Ovary (tissue), 9 donors: ENCODE results near the gene AFTPH. TPM values are rescaled to one million over a fixed set of nuclear protein-coding genes. Genes with fewer than 3 reads are reported as not detected.

ENCODE experiments used
- DNase-seq, 5 donors: peaks; one replicate each; pipeline ENCODE4 v3.0.0-alpha.2; 2019 to 2020
- H3K27ac ChIP-seq, 2 donors: fragments of 200-600 bp; one replicate each; pipeline versions ENCODE4 v1.5.1 to v1.8.0; 2019 to 2022
- H3K27me3 ChIP-seq: fragments of 200-600 bp; one replicate; pipeline ENCODE4 v1.8.0; 2022
- H3K36me3 ChIP-seq: fragments of 200-600 bp; sonication (generic); one replicate; pipeline ENCODE4 v1.5.1; 2019
- H3K4me1 ChIP-seq: one replicate; pipeline ENCODE4 v1.8.1; 2013; ENCODE audit warnings: mild to moderate bottlenecking, moderate library complexity; ENCODE audit not compliant: insufficient read depth
- H3K4me3 ChIP-seq: fragments of 200-600 bp; sonication (generic); one replicate; pipeline ENCODE4 v1.5.1; 2017
- H3K9me3 ChIP-seq, 2 donors: fragments of 200-600 bp in 1 of 2; sonication (generic) in 1 of 2; one replicate each; pipeline versions ENCODE4 v1.5.1 to v1.8.1; 2013 to 2019; ENCODE audit warnings: mild to moderate bottlenecking in 1 of 2, moderate library complexity in 1 of 2
- EP300 ChIP-seq: sonication (generic); formaldehyde crosslinking; IDR thresholded peaks from one replicate; pipeline ENCODE4 v1.6.1; 2017; ENCODE audit warnings: antibody characterized with exemption
- POLR2A ChIP-seq: fragments of 450-650 bp; IDR thresholded peaks from one replicate; pipeline ENCODE4 v1.6.1; 2017; ENCODE audit warnings: antibody characterized with exemption, mild to moderate bottlenecking, moderate library complexity
- WGBS, 3 donors: extraction: QIAGEN DNeasy Blood & Tissue Kit in 1 of 3; methylation state at CpG; one replicate each; pipeline versions ENCODE4 v1.1.5 to v1.1.7; 2013 to 2017; 5-methylcytosine and 5-hydroxymethylcytosine counted together
- intact Hi-C, 4 donors: fragments of 100-400 bp; cut with DNase I; formaldehyde crosslinking; loops; one replicate each; pipeline versions ENCODE4 v1.11.0 to v1.15.1; 2022 to 2023
- polyA plus RNA-seq, 2 donors: library from polyadenylated mRNA; stranded (reverse); fragments of 200-250 nt in 1 of 2; fragments of 350-450 nt in 1 of 2; fragmentation: Illumina TruSeq in 1 of 2; extraction: RNeasy Lipid Tissue Mini Kit (QIAGEN cat#74804) in 1 of 2; gene quantifications; one replicate each; pipeline ENCODE4 v1.2.3, GENCODE V29; 2013 to 2014
- total RNA-seq, 7 donors: library from RNA; depleted of rRNA in 2 of 7; stranded (reverse); fragments of >200 nt in 2 of 7; fragmentation: NEBNext Ultra II Directional in 3 of 7; extraction: Animal tissue kit (Norgen Biotek cat#: 25700) in 3 of 7; gene quantifications; one replicate each; pipeline versions ENCODE4 v1.1.0 to v1.2.4, GENCODE V29; 2016 to 2023
- TF ChIP-seq, protein P1 (sequence below), 3 donors: fragments of 450-650 bp in 2 of 3; fragments of 200-600 bp in 1 of 3; IDR thresholded peaks; one replicate each; pipeline versions ENCODE4 v1.5.1 to v1.8.0; 2016 to 2022; ENCODE audit warnings: antibody characterized with exemption in 3 of 3, mild to moderate bottlenecking in 1 of 3
- donor health status: DM: no; HTN: no; CAD: no; lungs with moderate emphysema.
- donor health status: DM: no; HTN: no; CAD: no.
- donor health status: Bipolar disorder and iron deficiency.
- donor health status: DM: yes; HTN: yes; CAD: no.
- donor health status: DM: no; HTN: no; CAD: no.
- donor health status: DM: yes; HTN: yes; CAD: no.

AFTPH gene
- total and polyA plus RNA-seq, 9 donors: 18.5 to 33.8 (median 27.6) TPM

DNA sequence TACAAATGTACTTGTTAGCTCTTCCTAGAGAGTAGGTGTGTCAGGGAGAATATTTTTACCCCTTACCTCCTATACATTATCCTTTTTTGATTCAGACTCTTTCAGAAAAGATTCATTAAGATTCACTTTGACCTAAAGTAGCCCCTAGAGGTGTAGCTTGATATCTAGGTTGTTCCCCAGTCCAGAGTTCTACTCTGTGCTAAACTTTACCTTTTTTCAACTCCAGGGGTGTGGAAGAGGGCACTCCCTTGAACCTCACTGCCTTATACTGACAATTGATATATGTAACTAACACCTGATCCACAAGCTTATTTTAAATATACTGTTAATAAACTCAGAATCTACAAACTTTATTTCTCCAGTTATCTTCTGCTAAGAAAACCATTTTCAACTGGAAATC lies 30.0 kb downstream of the AFTPH start:
- Histone ChIP-seq H3K9me3 (no peaks in the 10 kb centered on the region), H3K27ac (no peak overlapping the region), H3K27me3 (no peaks in the 10 kb centered on the region), H3K4me3 (no peak overlapping the region), H3K36me3 (no peaks in the 10 kb centered on the region), H3K4me1 (no peaks in the 10 kb centered on the region)
- no peak for DNase-seq
- TF ChIP-seq EP300 (no peak), POLR2A (no peak)
- TF ChIP-seq, protein P1, sequence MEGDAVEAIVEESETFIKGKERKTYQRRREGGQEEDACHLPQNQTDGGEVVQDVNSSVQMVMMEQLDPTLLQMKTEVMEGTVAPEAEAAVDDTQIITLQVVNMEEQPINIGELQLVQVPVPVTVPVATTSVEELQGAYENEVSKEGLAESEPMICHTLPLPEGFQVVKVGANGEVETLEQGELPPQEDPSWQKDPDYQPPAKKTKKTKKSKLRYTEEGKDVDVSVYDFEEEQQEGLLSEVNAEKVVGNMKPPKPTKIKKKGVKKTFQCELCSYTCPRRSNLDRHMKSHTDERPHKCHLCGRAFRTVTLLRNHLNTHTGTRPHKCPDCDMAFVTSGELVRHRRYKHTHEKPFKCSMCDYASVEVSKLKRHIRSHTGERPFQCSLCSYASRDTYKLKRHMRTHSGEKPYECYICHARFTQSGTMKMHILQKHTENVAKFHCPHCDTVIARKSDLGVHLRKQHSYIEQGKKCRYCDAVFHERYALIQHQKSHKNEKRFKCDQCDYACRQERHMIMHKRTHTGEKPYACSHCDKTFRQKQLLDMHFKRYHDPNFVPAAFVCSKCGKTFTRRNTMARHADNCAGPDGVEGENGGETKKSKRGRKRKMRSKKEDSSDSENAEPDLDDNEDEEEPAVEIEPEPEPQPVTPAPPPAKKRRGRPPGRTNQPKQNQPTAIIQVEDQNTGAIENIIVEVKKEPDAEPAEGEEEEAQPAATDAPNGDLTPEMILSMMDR (IDR thresholded peaks at IDR 0.05): no peak
- intact Hi-C loops: no loop called here

DNA sequence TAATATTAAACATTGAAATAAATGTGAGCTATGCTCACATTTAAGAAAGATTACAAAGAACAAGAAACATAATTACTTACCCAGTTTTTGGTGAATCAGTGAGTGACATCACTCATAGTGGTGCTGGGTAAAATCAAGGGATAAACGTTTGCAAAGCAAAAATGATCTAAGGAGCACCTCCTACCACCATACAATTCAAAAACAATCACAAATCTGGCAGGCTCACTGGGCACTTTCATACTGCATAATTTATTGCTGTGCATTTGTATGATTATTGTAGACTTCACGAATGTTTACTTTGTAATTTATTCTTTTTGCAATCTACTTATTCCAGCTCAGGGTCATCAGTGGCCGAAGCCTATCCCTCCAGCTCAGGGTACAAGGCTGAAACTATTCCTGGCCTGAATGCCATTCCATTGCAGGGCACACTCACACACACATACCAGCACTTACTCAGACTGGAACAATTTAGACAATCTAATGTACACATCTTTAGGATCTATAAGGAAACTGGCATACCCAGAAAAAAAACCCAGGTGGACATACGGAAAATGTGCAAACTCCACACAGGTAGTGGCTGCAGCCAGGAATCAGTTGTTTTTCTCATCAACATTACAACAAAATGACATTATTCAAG lies 34.4 kb downstream of the AFTPH start:
- Histone ChIP-seq H3K4me1 (no peaks in the 10 kb centered on the region), H3K27ac (no peak overlapping the region), H3K27me3 (no peaks in the 10 kb centered on the region), H3K4me3 (no peak overlapping the region), H3K36me3 (no peaks in the 10 kb centered on the region), H3K9me3 (no peaks in the 10 kb centered on the region)
- intact Hi-C loops: no loop called here
- DNase-seq: no peak
- 75 to 87% (median 81%) methylated on average over 4 of the region's 4 CpGs for WGBS, 3 donors
- TF ChIP-seq EP300 (no peak), POLR2A (no peak)
- TF ChIP-seq, protein P1 (IDR thresholded peaks at IDR 0.05): no peak

DNA sequence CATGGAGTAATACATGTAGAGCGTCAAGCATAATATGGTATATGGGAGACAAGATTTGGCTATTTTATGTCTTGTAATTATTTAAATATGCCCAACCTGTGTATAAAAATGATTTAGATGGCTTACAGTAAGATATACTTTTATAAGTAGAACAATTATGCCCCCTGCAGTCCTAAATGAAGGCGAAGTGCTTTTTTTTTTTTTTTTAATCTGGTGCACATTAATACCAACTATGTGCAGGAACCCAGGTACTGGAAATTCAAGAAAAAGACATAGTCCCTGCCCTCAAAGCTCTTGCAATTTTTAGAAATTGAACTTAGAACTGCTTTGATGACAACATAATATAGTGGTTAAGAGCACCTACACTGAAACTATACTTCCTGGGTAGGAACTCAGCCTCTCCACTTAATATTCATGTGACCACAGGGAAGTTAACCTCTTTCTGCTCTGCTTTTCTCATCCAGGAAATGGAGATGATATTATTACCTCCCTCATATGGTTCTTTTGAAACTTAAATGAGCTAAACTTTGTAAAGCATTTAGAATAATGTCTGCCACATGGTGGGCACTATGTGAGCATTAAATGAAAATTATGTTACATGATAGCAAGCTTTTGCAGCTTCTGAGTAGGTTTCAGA lies 38.1 kb downstream of the AFTPH start:
- no peak for DNase-seq
- no peaks in the 10 kb centered on the region for H3K9me3 ChIP-seq
- TF ChIP-seq, protein P1 (IDR thresholded peaks at IDR 0.05): no peak
- TF ChIP-seq POLR2A (no peak), EP300 (no peak)
- H3K27me3 ChIP-seq: no peaks in the 10 kb centered on the region
- H3K36me3 ChIP-seq: no peaks in the 10 kb centered on the region
- no peak overlapping the region for H3K4me3 ChIP-seq
- H3K27ac ChIP-seq: no peak overlapping the region
- intact Hi-C loops: no loop called here
- H3K4me1 ChIP-seq: peaks cover 1% of the 10 kb centered on the region
- 78 to 82% (median 80%) methylated on average over 2 of the region's 2 CpGs for WGBS, 3 donors

DNA sequence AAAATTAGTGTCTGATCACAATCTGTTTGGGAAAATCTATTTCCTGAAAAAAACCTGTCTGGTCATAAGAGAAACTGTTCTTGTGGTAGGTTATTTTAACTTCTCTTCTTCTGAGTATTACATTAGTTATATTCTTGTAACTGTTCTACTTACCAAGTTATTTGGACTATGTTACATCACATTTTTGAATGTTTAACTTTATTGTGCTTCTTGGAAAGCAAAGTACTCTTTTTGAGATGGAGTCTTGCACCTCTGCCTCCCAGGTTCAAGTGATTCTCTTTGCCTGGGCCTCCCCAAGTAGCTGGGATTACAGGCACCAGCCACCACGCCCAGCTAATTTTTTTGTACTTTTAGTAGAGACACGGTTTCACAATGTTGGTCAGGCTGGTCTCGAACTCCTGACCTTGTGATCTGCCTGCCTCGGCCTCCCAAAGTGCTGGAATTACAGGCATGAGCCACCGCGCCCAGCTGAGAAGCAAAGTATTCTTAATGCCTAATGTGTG lies 39.4 kb downstream of the AFTPH start:
- intact Hi-C loops: no loop called here
- Histone ChIP-seq H3K27ac (no peak overlapping the region), H3K36me3 (no peaks in the 10 kb centered on the region), H3K4me3 (no peak overlapping the region), H3K27me3 (no peaks in the 10 kb centered on the region), H3K9me3 (no peaks in the 10 kb centered on the region), H3K4me1 (peaks cover 1% of the 10 kb centered on the region)
- WGBS, 3 donors: 88 to 91% (median 90%) methylated on average over 6 of the region's 6 CpGs
- TF ChIP-seq EP300: no peak
- no peak for TF ChIP-seq POLR2A
- TF ChIP-seq, protein P1 (IDR thresholded peaks at IDR 0.05): no peak
- no peak for DNase-seq
